Epidermal melanocyte (primary cell): ENCODE data around the gene ECSIT.
A peak's percentile ranks its signal among the peaks of the same experiment; 100 is the strongest.

Source experiments
- DNase-seq: peaks from one replicate; pipeline ENCODE4 v3.0.0; 2011; ENCODE audit warnings: low spot score; ENCODE audit not compliant: insufficient read length

The ECSIT gene

DNA sequence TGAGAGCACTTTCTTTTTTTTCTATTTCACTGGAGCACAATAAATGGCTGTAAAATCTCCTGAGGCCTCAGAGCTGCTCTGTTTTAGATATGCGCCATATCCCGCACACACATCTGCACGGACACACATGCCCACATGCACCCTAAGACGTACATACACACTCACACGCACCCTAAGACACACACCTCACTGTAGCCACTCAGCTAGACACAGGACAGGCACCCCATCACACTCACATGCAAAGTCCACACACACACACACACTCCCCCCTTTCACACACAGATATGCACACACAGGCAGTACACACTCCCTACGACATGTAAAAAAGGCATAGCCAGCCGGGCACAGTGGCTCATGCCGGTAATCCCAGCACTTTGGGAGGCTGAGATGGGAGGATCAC lies 21.3 kb upstream of the ECSIT start:
- no peak for DNase-seq

DNA sequence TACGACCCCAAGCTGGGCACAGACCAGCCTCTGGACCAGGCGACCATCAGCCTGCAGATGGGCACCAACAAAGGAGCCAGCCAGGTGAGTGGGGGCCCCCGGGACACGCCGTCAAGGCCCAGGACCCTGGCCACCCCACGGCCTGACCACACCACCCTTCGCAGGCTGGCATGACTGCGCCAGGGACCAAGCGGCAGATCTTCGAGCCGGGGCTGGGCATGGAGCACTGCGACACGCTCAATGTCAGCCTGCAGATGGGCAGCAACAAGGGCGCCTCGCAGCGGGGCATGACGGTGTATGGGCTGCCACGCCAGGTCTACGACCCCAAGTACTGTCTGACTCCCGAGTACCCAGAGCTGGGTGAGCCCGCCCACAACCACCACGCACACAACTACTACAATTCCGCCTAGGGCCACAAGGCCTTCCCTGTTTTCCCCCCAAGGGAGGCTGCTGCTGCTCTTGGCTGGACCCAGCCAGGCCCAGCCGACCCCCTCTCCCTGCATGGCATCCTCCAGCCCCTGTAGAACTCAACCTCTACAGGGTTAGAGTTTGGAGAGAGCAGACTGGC lies 20.5 kb upstream of the ECSIT start:
- DNase-seq: no peak

DNA sequence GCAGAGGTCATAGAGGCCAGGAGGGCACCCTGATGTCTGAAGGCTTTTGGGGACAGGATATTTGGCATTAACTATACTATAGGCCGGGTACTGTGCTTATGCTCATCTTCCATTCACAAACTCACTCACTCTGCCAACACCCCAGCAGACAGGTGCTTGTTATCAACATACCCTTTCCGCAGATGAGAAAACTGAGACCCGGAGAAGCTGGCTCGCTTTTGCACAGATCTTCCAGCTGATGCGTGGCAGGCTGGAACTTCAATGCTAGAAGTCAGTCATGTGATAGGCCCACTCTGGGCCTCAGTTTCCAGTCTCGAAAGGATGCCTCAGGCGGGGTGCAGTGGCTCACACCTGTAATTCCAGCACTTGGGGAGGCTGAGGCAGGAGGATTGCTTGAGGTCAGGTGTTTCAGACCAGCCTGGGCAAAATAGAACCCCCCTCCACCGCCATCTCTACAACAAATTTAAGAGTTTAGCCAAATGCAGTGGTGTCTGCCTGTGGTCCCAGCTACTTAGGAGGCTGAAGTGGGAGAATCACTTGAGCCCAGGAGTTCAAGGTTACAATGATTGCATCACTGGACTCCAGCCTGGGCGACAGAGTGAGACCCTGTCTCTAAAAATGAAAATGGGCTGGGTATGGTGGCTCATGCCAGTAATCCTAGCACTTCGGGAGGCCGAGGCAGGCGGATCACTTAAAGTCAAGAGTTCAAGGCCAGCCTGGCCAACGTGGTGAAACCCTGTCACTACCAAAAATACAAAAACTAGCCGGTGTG lies 19.2 kb upstream of the ECSIT start:
- DNase-seq: no peak

DNA sequence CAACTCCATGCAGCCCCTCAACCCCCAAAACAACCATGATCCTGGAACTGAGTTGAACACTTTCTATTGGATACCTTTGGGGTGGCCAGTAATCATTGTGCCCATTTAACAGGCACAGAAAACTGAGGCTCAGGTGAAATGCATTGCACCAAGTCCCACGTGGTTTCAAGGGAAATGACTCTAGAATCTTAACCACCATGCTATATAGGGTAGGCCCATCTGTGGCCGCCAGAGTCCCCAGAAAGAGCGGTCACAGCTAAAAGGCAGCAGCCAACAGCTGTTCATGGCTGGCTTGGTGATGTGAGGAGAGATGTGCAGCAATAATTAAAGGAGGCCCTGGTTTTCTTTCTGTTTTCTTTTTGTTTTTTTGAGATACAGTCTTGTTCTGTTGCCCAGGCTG lies 12.3 kb upstream of the ECSIT start:
- DNase-seq: no peak

DNA sequence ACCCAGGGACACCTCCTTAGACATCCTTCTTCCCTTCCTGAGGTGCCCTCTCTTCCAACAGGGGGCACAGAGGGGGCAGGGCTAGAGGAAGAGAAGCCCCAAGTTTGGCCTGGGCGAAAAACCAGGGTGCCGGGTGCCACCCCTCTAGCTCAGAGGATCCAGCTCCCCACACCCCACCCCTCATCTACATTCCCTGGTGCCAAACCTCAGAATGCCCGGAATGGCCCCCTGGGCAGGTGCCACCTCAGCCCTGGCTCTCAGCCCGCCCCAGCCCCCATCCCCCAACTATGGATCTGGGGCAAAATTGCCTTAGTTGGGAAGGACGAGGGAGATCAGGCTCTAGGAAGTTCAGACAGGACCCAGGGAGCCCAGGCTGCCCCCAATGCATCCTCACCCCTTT lies 11.7 kb upstream of the ECSIT start:
- no peak for DNase-seq

DNA sequence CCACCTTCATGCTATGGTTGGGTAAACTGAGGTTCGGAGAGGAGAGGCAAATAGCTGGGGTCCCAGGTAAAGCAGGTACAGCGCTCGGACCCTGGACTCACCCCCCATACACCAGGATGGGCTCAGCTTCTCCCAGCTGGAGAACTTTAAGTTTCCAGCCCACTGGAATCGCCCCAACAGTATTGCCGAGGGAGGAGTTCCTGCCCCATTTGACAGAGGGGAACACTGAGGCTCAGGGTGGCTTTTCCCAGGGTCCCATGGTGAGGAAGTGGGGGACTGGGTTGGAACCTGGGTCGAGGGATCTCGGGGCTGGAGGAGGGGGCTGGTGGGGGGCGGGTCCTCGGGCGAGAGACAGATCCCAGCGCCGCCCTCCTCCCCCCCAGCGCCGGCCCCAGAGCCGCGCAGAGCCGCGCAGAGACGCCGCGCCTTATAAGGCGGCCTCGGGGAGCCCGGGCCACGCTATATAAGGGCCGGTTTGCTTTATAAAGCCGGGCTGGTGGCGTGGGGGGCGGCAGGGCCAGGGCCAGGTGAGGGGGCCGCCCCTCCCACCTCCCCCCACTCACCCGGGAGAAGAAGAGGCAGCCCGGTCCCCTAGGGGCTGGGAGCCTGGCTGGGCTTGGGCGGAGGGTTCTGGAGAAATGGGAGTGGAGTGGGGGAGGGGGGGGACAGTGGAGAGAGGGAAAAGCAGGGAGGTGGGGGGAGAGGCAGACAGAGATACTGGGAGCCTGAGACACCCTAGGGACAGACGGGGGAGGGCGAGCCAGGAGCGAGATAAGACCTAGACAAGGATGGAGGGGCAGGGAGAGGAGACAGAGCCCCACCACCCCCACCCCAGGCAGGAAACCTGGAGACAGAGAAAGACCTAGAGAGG lies 10.8 kb upstream of the ECSIT start:
- DNase-seq: no peak

DNA sequence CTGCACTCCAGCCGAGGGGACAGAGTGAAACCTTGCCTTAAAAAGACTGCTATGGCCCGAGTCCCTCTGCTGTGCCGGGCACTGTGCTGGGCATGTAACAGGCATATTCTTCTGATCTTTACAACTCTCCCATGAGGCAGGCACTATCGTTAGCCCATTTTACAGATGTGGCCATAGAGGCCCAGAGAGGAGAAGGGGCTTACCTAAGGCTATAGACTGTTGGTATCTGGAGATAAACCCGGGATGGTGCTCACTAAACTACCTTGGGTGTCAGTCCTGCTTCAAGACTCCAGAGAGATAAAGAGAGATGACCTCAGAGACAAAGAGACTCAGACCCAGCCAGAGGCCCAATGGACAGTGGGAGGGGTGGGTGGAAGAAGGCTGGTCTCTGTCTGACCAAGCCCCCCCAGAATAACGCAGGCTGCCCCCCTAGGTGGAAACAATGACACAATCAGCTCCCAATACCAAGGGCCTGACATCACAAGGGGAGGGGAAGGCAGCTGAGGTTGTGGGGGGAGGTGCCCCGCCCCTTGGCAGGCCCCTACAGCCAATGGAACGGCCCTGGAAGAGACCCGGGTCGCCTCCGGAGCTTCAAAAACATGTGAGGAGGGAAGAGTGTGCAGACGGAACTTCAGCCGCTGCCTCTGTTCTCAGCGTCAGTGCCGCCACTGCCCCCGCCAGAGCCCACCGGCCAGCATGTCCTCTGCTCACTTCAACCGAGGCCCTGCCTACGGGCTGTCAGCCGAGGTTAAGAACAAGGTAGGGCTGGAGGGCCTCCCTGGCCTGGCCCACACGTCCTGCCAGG lies 9.5 kb upstream of the ECSIT start, which contains the start of gene CNN1:
Gene CNN1, plus strand, starts transcription at position 620 of the 805 bp plus-strand sequence. Its CDS starts 77 bp downstream, at position 697.
- DNase-seq: no peak

DNA sequence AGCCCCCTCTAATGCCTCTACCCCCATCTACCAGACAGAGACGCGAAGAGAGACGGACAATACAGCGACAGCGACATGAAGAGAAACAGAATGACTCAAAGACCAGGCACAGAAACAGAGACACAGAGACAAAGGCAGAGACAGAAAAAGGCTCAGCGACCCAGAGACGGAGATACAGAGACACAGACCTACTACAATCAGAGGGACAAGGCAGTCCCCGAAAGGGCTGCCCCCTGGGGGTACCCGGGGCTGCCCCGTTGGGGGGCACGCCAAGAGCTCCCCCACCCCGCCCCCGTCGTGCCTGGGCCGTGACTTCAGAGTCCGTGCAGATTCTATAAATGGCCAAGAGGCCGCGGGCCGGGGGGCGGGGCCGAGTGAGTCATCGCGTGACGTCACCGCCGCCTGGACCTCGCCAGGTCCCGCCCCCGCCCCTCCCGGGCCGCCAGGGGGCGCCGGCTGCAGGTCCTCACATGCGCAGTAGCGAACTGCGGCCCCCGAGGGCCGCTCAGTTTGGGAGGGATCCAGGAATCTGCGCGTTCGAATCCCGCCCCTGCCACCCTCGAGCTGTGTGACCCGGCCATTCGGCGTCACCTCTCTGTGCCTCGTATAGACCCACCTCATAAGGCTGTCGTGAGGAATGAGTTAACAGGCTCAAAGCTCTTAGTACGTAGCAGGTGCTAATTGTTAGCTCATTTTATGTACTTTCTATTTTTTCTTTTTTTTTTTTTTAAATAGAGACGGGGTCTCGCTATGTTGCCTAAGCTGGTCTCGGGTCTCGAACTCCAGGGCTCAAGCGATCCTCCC lies 7.1 kb upstream of the ECSIT start:
- peak; percentile 92 for DNase-seq

DNA sequence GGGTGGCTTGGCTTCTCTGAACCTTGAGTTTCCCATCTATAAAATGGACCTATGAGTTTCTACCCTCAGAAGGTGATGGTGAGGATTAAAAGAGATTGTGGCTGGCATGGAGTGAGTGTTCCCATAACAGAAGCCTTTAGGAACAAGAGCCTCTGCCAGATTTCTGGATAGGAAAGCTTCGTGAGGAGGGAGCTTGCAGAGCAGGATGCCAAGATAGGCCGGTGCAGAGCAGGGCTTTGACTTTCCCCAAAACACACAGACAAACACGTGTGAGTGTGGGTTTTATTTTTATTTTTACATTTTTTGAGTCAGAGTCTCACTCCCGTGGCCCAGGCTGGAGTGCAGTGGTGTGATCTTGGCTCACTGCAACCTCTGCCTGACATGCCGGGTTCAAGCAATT lies 6.0 kb upstream of the ECSIT start:
- DNase-seq: no peak

DNA sequence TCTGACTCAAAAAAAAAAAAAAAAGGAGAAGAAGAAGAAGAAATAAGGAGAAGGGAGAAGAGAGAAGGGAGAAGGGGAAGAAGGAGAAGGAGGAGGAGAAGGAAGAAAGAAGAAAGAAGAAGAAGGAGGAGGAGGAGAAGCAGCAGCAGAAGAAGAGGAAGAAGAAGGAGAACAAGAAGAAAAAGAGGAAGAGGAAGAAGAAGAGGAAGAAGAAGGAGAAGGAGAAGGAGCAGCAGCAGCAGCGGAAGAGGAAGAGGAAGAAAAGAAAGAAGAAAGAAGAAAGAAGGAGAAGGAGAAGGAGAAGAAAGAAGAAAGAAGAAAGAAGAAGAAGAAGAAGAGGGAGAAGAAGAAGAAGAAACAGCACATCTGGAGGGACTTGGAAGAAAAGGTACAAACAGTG lies 5.6 kb upstream of the ECSIT start:
- no peak for DNase-seq

DNA sequence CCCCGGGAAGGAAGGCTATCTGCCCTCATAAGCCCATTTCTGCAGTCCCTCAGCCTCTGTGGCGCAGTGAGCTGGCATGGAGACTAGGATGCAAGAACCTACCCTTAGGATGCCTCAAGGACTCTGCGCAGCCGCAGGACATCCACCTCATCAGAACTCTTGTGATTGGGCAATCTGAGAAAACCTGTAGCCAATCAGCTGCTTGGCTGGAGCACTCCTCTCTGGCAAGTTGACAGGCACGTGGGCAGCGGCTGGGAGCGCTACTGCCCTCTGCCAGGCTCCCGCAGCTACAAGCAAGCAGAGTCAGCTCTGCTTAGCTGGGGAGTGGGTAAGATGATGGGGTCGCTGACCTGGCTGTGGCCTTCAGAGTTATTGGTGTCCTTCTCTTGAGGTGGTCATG lies 1.5 kb upstream of the ECSIT start:
- peak; percentile 75 for DNase-seq

DNA sequence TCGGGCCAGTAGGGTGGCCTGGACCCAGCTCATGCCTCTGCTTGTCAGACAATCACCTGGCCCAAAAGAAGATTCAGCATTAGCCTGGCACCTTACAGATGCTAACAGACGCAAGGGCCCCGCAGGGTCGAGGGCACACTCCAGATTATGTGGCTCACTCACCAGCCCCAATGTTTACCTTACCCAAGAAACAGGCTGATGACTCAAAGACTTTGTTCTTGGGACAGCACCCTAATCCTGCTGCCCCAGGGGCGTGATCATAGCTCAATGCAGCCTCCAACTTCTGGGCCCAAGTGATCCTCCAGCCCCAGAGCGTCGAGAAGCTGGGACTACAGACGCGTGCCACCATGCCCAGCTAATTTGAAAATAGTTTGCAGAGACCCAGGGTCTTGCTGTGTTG lies 9.8 kb downstream of the ECSIT start:
- no peak for DNase-seq

DNA sequence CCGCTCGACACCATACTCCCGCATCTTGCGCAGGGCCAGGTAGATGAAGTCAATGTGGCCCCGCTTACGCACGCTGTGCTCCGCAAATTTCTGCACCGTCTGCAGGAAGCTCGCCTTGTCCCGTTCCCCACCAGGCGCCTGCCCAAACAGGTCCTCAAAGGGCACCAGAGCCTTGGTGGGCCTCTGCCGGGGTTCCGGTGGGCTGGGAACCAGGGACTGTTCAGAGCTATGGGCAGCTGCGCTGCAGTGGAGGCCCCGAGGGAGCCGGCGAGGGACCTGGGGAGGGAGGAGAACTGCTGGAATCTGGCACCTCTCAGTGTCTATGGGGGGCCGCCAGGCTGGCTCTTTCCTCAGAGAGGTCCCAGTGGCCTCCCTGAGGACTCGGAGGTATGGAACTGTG lies 15.0 kb downstream of the ECSIT start:
- DNase-seq: no peak

DNA sequence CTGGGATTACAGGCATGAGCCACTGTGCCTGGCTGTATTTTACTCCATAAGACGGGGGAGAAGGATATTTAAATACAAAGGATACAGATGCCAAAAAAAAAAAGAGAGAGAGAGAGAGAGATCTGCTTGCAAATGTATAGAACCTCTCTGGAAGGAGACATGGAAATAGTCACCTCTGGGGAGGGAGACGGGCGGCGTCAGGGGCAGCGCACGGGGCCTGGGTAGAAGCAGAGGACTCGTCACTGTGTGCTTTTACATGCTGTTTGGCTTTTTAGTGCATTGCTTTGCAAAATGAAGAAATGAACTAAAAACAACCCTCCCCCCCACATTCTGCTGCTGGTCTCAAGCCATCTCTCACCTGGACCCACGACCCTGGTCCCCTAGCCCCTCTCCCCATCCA lies 18.5 kb downstream of the ECSIT start:
- DNase-seq: no peak

DNA sequence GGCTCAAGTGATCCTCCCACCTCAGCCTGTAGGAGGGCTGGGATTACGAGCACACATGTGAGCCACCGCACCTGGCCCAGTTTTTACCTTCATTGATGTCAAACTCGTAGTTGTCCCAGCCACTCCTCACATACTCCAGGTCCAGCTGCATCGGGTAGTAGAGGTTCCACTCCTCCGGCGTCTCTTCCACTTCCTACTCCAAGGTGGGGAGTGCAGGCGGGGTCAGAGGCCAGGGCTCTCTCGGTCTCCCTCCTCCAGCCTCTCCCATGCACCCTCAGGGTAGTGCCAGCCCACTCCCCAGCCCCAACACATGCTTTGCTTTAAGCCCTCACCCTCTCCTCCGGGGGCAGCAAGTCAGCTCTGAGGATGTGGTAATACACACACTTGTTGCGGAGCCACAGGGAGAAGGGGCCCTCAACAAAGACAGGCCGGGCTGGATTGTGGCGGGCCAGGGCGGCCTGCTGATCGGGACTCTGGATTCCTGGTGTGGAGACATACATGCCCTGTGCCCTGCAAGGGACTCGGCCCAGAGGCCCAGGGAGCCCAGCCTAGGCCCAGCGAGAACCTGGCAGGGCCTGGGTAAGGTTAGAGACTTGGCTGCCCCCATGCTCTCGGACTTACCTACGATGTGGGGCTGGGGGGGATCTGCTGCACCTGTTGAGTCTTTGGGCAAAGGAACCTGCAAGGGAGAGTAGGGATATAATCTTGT lies 21.4 kb downstream of the ECSIT start:
- DNase-seq: no peak

DNA sequence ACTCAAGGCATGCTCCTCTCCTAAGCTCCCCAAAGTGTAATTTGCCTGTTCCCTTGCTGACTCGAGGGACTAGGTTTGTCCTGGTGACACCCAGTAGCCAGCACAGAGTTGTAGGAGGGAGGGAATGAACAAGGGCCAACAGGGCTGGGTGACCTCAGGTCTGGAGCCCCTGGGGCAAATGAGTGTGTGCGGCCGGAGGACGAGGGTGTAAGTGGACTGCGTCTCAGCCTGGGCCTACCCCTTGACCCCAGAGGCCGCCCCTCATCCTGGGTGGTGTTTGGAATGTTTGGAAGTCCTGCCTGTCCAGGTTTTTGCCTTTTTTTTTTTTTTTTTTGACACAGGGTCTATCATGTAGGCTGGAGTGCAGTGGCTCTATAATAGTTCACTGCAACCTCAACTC lies 22.0 kb downstream of the ECSIT start:
- DNase-seq: no peak

DNA sequence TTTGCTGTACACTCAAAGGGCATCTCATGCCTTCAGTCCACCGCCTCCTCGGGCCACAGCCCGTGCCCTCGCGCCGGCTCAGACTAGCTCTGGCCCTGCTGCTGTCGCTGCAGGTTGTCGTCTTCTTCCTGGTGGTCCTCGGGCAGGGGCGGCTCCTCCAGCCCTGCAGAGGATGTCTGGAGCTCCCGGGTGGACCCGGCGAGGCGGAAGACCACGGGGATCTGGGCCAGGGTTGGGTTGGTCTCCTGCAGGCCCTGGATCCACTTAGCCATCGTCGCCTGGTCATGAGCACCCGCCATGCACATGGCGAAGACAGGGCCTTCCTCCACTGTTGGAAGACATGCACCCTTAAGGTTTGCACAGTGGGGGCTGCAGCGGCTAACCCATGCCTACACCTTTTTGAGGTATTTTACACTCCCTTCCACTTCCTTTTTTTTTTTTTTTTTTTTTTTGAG lies 22.8 kb downstream of the ECSIT start:
- DNase-seq: no peak

DNA sequence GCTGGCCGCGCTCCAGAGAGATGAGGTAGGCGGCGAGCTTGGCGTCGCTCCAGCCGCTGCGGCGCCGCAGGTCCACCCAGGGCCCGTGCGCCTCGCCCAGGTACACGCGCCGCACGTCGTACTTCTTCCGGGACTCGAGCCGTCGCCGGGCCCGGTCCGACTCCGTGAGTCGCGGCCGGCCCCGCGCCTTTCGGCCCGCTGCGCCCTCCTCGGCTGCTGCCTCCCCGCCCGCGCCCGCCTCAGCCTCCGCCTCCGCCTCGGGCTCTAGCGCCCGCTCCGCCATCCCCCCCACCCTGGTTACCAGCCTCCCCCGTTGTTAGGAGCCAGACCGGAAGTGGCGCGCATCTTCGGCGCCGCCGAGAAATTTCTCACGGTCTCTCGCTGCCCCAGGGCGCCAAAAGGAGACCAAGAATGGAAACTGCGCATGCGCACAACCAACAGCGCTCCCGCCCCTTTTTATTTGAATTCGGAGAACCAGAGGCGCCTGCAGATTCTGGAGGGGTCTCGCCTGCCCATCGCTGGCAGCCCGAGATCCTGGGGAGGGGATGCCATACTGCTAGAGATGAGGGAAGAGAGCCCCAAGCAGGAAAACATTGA lies 23.3 kb downstream of the ECSIT start, which contains the start of gene ZNF653:
Gene ZNF653, minus strand, starts transcription at position 336 of the 597 bp plus-strand sequence. Its CDS starts 53 bp downstream, at position 283.
- DNase-seq: peak; percentile 99

DNA sequence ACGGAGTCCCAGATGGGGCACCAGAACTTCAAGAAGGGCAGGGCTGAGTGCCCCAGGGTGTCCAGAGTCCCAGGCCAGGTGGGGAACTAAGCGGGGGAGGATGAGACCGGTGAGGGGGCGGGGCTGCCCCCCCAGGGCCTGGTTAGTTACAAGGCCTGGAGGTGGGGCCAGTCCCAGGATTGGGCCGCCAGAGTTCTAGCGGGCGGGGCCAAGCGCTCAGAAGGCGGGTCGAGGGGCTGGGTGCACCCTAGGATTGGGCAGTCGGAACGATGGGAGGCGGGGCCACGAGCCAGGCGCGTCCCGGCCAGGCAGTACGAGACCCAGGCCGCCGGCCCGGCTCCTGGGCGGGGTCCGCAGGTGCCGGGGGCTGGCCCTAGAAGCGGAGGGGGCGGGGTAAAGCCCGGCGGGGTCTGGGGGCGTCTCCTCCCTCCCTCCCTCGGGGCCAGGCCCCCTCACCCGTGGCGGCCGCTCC lies 23.9 kb downstream of the ECSIT start:
- DNase-seq: peak; percentile 97
